Measurements from ENCODE around the gene CALML5.

- TF ChIP-seq CTCF (IDR thresholded peaks at IDR 0.05) (no peak), POLR2AphosphoS5 (IDR thresholded peaks at IDR 0.05) (no peak)
Observed at GRCh38 chr10:5512331-5512730, 13.0 kb upstream of the CALML5 start.

Data from transverse colon (tissue), 4 donors.